H1 (cell line): ENCODE measurements around the gene SPINT2. TPM values are rescaled to one million over a fixed set of nuclear protein-coding genes. Genes with fewer than 3 reads are reported as not detected.

Source experiments
- ATF3 ChIP-seq: IDR thresholded peaks from 2 replicates; pipeline ENCODE4 v1.6.1; 2011; ENCODE audit warnings: low read depth, mild to moderate bottlenecking, low read length; ENCODE audit not compliant: insufficient read depth
- BACH1 ChIP-seq: IDR thresholded peaks from 2 replicates; pipeline ENCODE4 v1.6.1; 2012; ENCODE audit warnings: low read length, improper control_type of control experiment
- KDM1A ChIP-seq: fragments of 200-600, 300-600 bp; sonication (generic); IDR thresholded peaks from 2 replicates; pipeline ENCODE4 v1.7.1; 2016; ENCODE audit warnings: mild to moderate bottlenecking, low read length, borderline replicate concordance
- RAD21 ChIP-seq, 2 experiments: IDR thresholded peaks in 1 of 2; conservative IDR thresholded peaks in 1 of 2; 2 replicates each; pipeline ENCODE4 v1.6.1; 2011; ENCODE audit warnings: low read depth in 2 of 2, low read length in 2 of 2, improper control_type of control experiment in 1 of 2, inconsistent platforms in 1 of 2, mild to moderate bottlenecking in 1 of 2, moderate library complexity in 1 of 2
- RBBP5 ChIP-seq: IDR thresholded peaks from 2 replicates; pipeline ENCODE4 v1.7.1; 2012; ENCODE audit warnings: low read depth, mild to moderate bottlenecking, inconsistent platforms, low read length, moderate library complexity, borderline replicate concordance
- SAP30 ChIP-seq: fragments of 300-600 bp; sonication (generic); IDR thresholded peaks from 2 replicates; pipeline ENCODE4 v1.7.1; 2012; ENCODE audit warnings: low read length, moderate library complexity, mild to moderate bottlenecking, inconsistent platforms; ENCODE audit not compliant: insufficient read depth, insufficient replicate concordance
- polyA plus RNA-seq, 7 experiments: library from polyadenylated mRNA; depleted of rRNA in 3 of 7; stranded (reverse) in 5 of 7; unstranded in 2 of 7; fragments of >200 nt in 5 of 7; fragments of 200-250 nt in 2 of 7; gene quantifications; 1 replicate in 5 of 7; 2 replicates in 1 of 7; 4 replicates in 1 of 7; pipeline versions ENCODE4 v1.2.1 to v1.2.3, GENCODE V29; 2011 to 2013; ENCODE audit warnings: missing spikeins in 2 of 7, mixed read lengths in 2 of 7
- total RNA-seq: library from RNA; stranded (reverse); fragmentation: NEBNext Ultra II Directional; extraction: Animal tissue kit (Norgen Biotek cat#: 25700); gene quantifications from 2 replicates; pipeline ENCODE4 v1.2.1, GENCODE V29; 2021
- TF ChIP-seq, protein P1 (sequence below): IDR thresholded peaks from 2 replicates; pipeline ENCODE4 v1.6.1; 2012; ENCODE audit warnings: low read length, inconsistent platforms

The SPINT2 gene
- total and polyA plus RNA-seq, 2 of the 8 experiments (the other 6 are each of a cell fraction or from before 2014, with no cell fraction given), result 294 to 296 TPM

DNA sequence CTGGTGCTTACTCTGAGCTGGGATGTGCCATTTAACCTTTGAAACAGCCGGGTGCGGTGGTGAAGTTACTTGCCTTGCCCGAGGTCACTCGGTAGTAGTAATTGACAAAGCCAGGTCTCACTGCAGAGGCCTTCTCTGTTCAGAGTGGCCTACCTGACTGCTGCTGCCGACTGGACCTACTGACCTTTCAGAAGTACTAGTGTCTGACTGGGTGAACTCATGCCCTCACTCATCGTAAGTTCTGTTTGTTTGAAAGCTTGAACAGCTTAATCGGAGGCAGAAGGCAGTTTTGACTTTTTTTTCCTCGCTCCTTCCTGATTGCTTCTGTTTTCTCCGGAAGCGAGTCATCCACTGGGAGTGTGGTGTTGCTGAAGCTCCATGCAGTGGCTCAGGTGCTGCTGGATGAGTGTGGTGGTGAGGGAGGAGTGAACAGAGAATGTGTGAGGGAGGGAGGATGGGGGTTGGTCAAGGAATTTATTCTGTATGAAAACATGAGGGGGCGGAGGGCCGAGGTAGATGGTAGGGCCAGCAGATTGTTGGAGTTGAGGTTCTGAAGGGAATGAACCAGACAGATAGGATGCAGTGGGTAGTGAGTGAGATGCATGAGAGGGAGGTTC, 2.7 kb downstream of the SPINT2 start (continued):
- TF ChIP-seq RAD21 (IDR thresholded peaks at IDR 0.05 in 1 of 2, conservative IDR thresholded peaks at IDR 0.05 in 1 of 2; ENCODE audit: low read depth in 2 of 2, low read length in 2 of 2), result no peak
- no peak for TF ChIP-seq RBBP5
- no peak for TF ChIP-seq ATF3
- TF ChIP-seq KDM1A, result no peak
- no peak for TF ChIP-seq BACH1
- TF ChIP-seq, protein P1, sequence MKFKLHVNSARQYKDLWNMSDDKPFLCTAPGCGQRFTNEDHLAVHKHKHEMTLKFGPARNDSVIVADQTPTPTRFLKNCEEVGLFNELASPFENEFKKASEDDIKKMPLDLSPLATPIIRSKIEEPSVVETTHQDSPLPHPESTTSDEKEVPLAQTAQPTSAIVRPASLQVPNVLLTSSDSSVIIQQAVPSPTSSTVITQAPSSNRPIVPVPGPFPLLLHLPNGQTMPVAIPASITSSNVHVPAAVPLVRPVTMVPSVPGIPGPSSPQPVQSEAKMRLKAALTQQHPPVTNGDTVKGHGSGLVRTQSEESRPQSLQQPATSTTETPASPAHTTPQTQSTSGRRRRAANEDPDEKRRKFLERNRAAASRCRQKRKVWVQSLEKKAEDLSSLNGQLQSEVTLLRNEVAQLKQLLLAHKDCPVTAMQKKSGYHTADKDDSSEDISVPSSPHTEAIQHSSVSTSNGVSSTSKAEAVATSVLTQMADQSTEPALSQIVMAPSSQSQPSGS, result no peak
- no peak for TF ChIP-seq SAP30
